NCI-H1417 (cell line): Measurements from ENCODE around the gene MEG3.

Experiments used
- DNase-seq, 3 experiments: peaks; one replicate each; lab custom pipeline; 2025; lab: John Stamatoyannopoulos, UW

MEG3 gene

GRCh38 chr14:100895411-100895810, 69.5 kb downstream of the MEG3 start:
- DNase-seq: no peak

GRCh38 chr14:100896369-100897060, 70.6 kb downstream of the MEG3 start:
- DNase-seq: peak in 1 of 3 experiments; percentile 34

GRCh38 chr14:100898465-100898864, 72.5 kb downstream of the MEG3 start:
- peak in 1 of 3 experiments; percentile 42 for DNase-seq

GRCh38 chr14:100898935-100899883, 73.3 kb downstream of the MEG3 start:
- DNase-seq: peak in 2 of 3 experiments; percentile 56 to 81

GRCh38 chr14:100899884-100900771, 74.2 kb downstream of the MEG3 start:
- peak in 2 of 3 experiments; percentile 76 to 86 for DNase-seq

GRCh38 chr14:100900837-100901390, 75.0 kb downstream of the MEG3 start:
- peak; percentile 35 to 86 (median 82) for DNase-seq

GRCh38 chr14:100901391-100902183, 75.7 kb downstream of the MEG3 start:
- DNase-seq: no peak

GRCh38 chr14:100902295-100903133, 76.6 kb downstream of the MEG3 start:
- peak in 1 of 3 experiments; percentile 14 for DNase-seq

- DNase-seq: no peak
Observed at GRCh38 chr14:100903134-100903468, 77.2 kb downstream of the MEG3 start.

- DNase-seq: no peak
Observed at GRCh38 chr14:100903672-100904185, 77.8 kb downstream of the MEG3 start, which contains the start of gene RTL1. TSS of gene RTL1 (minus strand) at chr14:100903722. CDS start at chr14:100884788, 18,934 bp downstream.

GRCh38 chr14:100904307-100905087, 78.6 kb downstream of the MEG3 start:
- peak in 2 of 3 experiments; percentile 10 to 60 for DNase-seq

- DNase-seq: no peak
Observed at GRCh38 chr14:100905166-100905565, 79.2 kb downstream of the MEG3 start.

GRCh38 chr14:100906420-100906819, 80.5 kb downstream of the MEG3 start:
- peak in 2 of 3 experiments; percentile 9 to 55 for DNase-seq

- no peak for DNase-seq
Observed at GRCh38 chr14:100907240-100907639, 81.3 kb downstream of the MEG3 start.

- DNase-seq: no peak
Observed at GRCh38 chr14:100909439-100909838, 83.5 kb downstream of the MEG3 start.
